Neutrophil (primary cell): ENCODE results near the gene RFX3.

ENCODE experiments used
- H3K27ac ChIP-seq: fragments of 200-600 bp; sonication (generic); 2 replicates; pipeline ENCODE4 v1.5.1; 2016; ENCODE audit warnings: mild to moderate bottlenecking, moderate library complexity
- H3K27me3 ChIP-seq: fragments of 200-600 bp; sonication (generic); 2 replicates; pipeline ENCODE4 v1.6.0; 2016; ENCODE audit warnings: mild to moderate bottlenecking
- H3K36me3 ChIP-seq: fragments of 200-600 bp; sonication (generic); 2 replicates; pipeline ENCODE4 v1.5.1; 2017
- H3K4me1 ChIP-seq, 2 experiments: fragments of 200-600 bp in 1 of 2; sonication (generic) in 1 of 2; 1 replicate in 1 of 2; 2 replicates in 1 of 2; pipeline versions ENCODE4 v1.5.1 to v1.6.1; 2013 to 2016; ENCODE audit warnings: low read depth in 1 of 2, low read length in 1 of 2, mild to moderate bottlenecking in 1 of 2, moderate library complexity in 1 of 2; ENCODE audit not compliant: control insufficient read depth in 1 of 2, insufficient read depth in 1 of 2
- H3K4me3 ChIP-seq, 2 experiments: fragments of 200-600 bp in 1 of 2; sonication (generic) in 1 of 2; 1 replicate in 1 of 2; 2 replicates in 1 of 2; pipeline ENCODE4 v1.5.1; 2013 to 2016; ENCODE audit warnings: low read depth in 1 of 2, low read length in 1 of 2, mild to moderate bottlenecking in 1 of 2, moderate library complexity in 1 of 2
- H3K9me3 ChIP-seq: fragments of 200-600 bp; sonication (generic); 2 replicates; pipeline ENCODE4 v1.5.1; 2016
- TF ChIP-seq, protein P1 (sequence below): fragments of 200-600 bp; sonication (generic); IDR thresholded peaks from 2 replicates; pipeline ENCODE4 v1.5.1; 2016; ENCODE audit warnings: antibody characterized with exemption

The RFX3 gene

GRCh38 chr9:3282365-3282764 is 243.4 kb downstream of the RFX3 start:
- H3K4me3 ChIP-seq: no peak overlapping the region
- TF ChIP-seq, protein P1, sequence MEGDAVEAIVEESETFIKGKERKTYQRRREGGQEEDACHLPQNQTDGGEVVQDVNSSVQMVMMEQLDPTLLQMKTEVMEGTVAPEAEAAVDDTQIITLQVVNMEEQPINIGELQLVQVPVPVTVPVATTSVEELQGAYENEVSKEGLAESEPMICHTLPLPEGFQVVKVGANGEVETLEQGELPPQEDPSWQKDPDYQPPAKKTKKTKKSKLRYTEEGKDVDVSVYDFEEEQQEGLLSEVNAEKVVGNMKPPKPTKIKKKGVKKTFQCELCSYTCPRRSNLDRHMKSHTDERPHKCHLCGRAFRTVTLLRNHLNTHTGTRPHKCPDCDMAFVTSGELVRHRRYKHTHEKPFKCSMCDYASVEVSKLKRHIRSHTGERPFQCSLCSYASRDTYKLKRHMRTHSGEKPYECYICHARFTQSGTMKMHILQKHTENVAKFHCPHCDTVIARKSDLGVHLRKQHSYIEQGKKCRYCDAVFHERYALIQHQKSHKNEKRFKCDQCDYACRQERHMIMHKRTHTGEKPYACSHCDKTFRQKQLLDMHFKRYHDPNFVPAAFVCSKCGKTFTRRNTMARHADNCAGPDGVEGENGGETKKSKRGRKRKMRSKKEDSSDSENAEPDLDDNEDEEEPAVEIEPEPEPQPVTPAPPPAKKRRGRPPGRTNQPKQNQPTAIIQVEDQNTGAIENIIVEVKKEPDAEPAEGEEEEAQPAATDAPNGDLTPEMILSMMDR: no peak
- peaks cover 1 to 9% of the 10 kb centered on the region in 2 experiments for H3K4me1 ChIP-seq
- no peaks in the 10 kb centered on the region for H3K36me3 ChIP-seq
- no peaks in the 10 kb centered on the region for H3K9me3 ChIP-seq
- H3K27me3 ChIP-seq: no peaks in the 10 kb centered on the region
- no peak overlapping the region for H3K27ac ChIP-seq

DNA sequence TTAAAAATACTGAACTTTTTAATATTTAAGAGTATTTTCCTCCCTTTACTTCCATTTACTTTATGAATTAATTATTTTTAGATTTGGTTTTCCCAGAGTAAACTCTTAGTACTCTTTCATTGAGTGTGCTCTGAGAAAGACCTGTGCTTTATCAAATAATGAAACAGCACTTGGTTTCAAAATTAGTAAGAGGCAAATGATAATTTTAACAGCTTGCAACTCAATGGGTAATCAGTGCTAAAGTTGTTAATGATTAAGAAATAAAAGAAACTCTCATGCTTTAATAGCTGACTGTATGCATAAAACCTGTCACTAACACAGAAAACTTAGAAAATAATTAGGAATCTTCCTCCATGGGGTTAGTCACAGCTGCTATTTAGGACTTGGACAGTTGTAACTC is 244.4 kb downstream of the RFX3 start:
- no peak overlapping the region for H3K27ac ChIP-seq
- no peak overlapping the region for H3K4me3 ChIP-seq
- TF ChIP-seq, protein P1: no peak
- H3K9me3 ChIP-seq: no peaks in the 10 kb centered on the region
- H3K27me3 ChIP-seq: no peaks in the 10 kb centered on the region
- H3K4me1 ChIP-seq: peaks cover 4 to 11% of the 10 kb centered on the region in 2 experiments
- H3K36me3 ChIP-seq: no peaks in the 10 kb centered on the region

DNA sequence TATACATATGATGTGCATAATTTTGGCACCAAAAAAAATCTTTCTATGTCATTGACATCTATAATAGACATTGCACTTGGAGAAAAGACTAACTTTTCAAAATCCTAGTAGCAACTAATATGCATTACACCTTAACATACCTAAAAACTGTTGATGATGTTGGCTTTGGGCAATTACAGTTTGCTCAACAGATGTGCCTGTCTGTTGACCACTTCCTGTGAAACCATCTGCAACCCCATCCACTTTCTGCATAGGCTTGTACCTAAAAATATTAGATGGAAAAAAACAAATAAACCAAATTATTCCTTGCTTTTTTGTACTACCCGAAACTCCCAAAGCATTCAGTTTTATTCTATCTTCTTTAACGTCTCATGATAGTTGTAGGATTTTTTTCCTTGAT is 248.6 kb downstream of the RFX3 start:
- H3K27me3 ChIP-seq: no peaks in the 10 kb centered on the region
- H3K9me3 ChIP-seq: no peaks in the 10 kb centered on the region
- no peaks in the 10 kb centered on the region for H3K36me3 ChIP-seq
- peaks cover 4 to 11% of the 10 kb centered on the region in 2 experiments for H3K4me1 ChIP-seq
- H3K27ac ChIP-seq: no peak overlapping the region
- no peak overlapping the region for H3K4me3 ChIP-seq
- TF ChIP-seq, protein P1: no peak

DNA sequence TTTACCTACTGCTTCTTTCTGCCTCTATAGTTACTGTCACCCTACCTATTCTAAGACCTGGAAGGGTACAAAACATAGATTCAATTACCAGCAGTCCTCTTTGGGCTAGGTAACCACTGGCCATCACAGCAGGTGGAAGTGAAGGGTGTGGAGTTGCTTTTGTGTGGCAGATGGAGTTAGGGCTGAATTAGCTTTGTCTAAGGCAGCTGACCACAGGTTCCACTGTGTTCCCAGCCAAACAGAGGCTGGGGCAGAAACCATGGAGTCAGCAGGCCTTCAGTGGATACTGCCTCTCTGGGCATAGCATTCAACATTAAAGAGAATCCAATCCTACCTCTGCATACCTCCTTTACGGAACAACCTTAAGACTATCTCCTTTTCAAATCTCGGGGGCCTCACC is 254.2 kb downstream of the RFX3 start:
- no peak overlapping the region for H3K27ac ChIP-seq
- H3K27me3 ChIP-seq: no peaks in the 10 kb centered on the region
- no peak overlapping the region for H3K4me3 ChIP-seq
- no peaks in the 10 kb centered on the region for H3K4me1 ChIP-seq
- TF ChIP-seq, protein P1: no peak
- peaks cover 8% of the 10 kb centered on the region for H3K36me3 ChIP-seq
- no peaks in the 10 kb centered on the region for H3K9me3 ChIP-seq

DNA sequence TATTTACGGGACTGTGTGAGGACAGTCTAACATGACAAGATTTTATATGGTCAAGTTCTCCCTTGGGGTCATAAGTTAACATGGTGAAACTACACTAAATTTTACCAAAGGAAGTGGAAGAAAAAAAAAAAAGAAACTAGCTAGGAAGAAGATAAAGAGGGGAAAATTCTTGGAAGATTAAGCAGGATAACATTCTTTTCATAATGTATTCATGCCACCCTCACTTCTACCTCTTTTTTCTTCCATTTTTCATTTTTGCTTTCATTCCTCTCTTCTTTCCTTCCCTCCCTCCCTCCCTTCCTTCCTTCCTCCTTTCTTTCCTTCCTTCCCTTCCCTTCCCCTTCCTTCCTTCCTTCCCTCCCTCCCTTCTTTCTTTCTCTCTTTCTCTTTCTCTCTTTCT is 254.6 kb downstream of the RFX3 start:
- Histone ChIP-seq H3K4me3 (no peak overlapping the region), H3K27me3 (no peaks in the 10 kb centered on the region), H3K27ac (no peak overlapping the region), H3K4me1 (no peaks in the 10 kb centered on the region), H3K36me3 (peaks cover 8% of the 10 kb centered on the region), H3K9me3 (no peaks in the 10 kb centered on the region)
- TF ChIP-seq, protein P1: no peak

GRCh38 chr9:3268223-3268622 is 257.6 kb downstream of the RFX3 start:
- TF ChIP-seq, protein P1: no peak
- no peak overlapping the region for H3K27ac ChIP-seq
- no peak overlapping the region for H3K4me3 ChIP-seq
- peaks cover 8% of the 10 kb centered on the region for H3K36me3 ChIP-seq
- H3K27me3 ChIP-seq: no peaks in the 10 kb centered on the region
- H3K4me1 ChIP-seq: peaks cover 6 to 13% of the 10 kb centered on the region in 2 experiments
- no peaks in the 10 kb centered on the region for H3K9me3 ChIP-seq
